SKM-1 treated with dmso at 0.1 percent for 144 hours (cell line): ENCODE data around the gene ZNF619.

ENCODE experiments used
- DNase-seq: peaks from one replicate; lab custom pipeline; 2025; ENCODE audit not compliant: unreplicated experiment; lab: John Stamatoyannopoulos, UW

Gene ZNF619

GRCh38 chr3:40524568-40525285, 47.8 kb downstream of the ZNF619 start, which contains the start of gene ZNF621:
Gene ZNF621, plus strand, starts transcription at chr3:40524960. Its CDS starts 881 bp downstream, at chr3:40525841.
- DNase-seq: peak; percentile 52

DNA sequence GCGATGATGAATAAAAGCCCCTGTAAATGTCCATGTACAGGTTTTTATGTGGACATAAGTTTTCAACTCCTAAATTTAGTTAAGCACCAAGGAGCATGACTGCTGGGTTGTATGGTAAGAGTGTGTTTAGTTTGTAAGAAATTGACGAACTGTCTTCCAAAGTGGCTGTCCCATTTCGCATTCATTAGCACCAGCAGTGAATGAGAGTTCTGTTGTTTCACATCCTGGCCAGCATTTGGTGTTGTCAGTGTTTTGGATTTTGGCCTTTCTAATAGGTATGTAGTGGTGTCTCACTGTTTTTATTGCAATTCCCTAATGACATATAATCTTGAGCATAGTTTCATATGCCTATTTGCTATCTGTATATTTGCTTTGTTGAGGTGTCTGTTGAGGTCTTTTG, 51.5 kb downstream of the ZNF619 start:
- DNase-seq: no peak

- DNase-seq: no peak
These were observed 55.3 kb downstream of the ZNF619 start for GRCh38 chr3:40532252-40532651.

- DNase-seq: no peak
These were observed 57.4 kb downstream of the ZNF619 start for GRCh38 chr3:40534283-40534682.
